Stimulated activated CD4-positive, alpha-beta T cell treated with anti-CD3 and anti-CD28 coated beads, Interleukin-4, amount 100 ng/mL, for 1 hour (primary cell): ENCODE results near the gene IL17RD.

ENCODE experiments used
- DNase-seq: peaks from one replicate; pipeline ENCODE4 v3.0.0-alpha.2; 2020

Gene IL17RD

DNA sequence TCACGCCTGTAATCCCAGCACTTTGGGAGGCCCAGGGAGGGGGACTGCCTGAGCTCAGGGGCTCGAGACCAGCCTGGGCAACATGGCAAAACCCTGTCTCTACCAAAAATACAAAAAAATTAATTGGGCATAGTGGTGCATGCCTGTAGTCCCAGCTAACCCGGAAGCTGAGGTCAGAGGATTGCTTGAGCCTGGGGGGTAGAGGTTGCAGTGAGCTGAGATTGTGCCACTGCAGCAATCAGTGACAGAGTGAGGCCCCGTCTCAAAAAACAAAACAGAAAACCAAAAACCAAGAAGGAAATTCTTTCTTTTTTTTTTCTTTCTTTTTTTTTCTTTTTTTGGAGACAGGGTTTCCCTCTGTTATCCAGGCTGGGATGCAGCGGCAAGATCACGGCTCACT lies 101.2 kb downstream of the IL17RD start:
- DNase-seq, result no peak

DNA sequence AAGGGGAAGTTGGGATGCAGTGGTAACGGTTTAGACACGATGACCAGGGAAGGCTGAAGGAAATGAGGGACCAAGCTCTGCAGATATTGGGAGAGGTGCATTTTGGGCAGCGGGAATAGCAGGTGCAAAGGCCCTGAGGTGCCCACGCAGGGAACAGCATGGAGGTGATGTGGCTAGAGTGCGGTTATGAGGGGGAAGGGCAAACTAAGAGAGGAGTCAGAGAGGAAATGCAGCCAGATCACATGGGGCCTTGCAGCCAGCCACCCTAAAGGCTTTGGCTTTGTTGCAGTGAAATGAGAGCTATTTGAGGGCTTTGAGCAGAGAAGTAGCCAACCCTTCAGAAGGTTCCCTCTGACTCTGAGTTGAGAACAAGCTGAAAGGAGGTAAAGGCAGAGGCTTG lies 102.1 kb downstream of the IL17RD start:
- DNase-seq, result no peak

DNA sequence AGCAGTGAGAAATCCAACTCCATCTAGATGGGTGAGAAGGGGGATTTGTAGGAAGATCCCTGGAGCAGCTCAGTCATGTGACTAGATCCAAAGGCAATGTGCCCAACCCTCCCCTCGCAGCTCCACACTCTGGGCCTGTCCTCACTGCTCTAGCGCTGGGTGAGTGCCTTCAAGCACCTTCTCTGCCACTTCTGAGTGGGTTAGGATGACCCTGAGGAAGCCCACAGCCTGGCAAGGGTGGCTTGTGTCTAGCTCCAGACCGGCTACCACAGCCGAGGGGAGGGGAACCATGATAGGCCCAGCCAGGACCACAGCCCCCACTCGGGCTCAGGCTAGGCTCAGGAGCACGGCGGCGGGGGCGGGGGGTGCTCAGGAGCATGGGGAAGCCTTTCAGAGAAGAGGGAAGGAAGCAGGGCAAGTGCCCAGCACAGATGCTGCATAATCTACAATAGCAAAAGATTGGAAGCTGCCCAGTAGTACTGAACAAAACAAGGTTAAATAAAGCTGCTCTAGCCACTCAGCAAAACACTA lies 103.0 kb downstream of the IL17RD start:
- DNase-seq, result no peak

DNA sequence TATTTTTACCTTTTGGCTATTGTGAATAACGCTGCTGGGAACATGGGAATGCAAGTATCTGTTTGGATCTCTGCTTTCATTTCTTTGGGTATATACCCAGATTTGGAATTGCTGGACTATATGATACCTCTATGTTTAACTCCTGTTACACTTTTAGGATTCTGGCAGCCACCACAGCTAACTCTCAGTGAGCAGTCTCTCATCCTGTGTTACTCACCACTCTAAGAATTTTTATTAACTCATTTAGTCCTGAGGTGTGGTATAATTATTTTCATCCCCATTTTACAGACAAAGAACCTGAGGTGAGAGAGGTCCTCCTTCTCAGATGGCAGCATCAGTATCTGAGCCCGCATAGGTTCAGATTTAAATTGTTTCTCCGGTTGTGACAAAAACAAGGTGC lies 103.6 kb downstream of the IL17RD start:
- no peak for DNase-seq

DNA sequence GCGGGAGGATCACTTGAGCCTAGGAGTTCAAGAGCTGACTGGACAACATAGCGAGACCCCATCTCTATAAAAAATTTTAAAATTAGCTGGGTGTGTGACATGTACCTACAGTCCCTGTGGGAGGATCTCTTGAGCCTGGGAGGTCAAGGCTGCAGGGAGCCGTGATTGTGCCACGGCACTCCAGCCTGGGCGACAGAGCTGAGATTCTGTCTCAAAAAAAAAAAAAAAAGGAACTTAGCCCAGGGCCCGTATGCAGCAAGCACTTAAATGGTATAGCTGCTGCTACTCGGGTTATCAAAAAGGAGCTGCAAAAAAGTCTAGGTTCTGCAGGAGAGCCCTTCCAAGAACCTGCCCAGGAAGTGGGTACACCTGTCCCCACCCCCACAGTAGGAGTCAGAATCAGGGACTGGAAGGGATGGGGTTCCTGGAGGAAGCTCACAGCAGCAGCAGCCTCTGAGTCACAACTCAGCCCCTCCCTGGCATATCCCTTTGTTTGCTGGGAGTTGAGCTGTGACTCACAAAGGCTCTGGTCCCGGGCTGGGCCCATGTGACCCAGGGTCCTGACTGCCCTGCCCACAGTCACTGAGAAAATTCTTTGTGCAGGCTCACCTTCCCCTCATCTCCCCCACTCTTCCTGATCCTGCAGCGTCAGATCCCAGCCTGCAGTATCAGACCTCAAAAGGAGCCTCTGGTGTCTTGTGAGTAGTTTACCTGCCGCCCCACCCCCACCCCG lies 104.9 kb downstream of the IL17RD start, which contains the start of gene SPATA12:
TSS of gene SPATA12 (plus strand) at position 576 of the 733 bp plus-strand sequence. CDS start 13,031 bp downstream, outside the sequence.
- no peak for DNase-seq

DNA sequence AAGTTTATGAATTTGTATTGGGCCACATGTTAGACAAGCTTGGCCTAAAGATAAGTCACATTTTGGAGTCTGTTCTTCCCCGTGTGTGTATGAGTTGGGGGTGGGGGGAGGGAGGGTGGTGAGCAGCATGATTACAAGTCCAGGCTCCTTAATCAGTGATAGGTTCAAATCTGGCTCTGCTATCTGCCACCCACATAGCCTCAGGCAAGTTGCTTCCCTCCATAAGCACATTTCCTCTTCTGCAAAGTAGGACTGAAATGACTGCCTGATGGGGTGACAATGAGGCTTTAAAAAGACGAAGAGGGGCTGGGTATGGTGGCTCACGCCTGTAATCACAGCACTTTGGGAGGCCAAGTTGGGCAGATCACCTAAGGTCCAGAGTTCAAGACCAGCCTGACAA lies 105.7 kb downstream of the IL17RD start:
- DNase-seq, result no peak

DNA sequence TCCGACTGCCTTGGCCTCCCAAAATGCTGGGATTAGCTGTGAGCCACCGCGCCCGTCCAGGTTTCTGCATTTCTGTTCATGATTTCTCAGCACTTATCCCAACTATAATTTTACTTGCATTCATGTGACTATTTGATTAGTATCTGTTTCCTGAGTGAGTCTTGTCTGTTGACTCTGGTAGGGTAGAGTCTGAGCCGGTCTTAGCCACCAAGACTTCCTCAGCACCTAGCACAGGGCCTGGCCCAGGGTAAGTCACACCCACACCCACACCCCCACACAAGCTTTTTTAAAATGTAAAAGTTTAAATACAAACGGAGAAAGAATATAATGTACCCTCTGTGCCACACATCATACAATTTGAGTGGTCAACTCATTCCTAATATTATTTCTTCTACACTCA lies 107.8 kb downstream of the IL17RD start:
- DNase-seq, result no peak

DNA sequence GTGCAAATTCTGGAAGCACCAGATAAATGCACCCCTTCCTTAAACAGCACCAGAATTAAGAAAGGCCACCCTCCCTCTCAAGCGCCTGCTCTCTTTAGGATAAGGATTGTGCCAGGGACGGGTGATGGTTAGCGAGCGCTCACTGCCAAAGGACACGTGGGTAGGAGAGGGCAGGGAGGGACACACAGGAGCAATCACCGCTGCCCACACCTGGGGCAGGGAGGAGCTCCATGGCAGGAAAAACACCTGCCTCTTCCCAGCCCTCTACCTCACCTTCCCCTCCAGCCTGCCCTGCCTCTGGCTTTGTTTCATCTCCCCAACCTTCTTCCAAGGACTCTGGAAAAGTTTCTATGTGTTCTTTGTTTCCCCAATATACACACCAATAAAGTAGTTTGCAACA lies 112.0 kb downstream of the IL17RD start:
- DNase-seq, result no peak

DNA sequence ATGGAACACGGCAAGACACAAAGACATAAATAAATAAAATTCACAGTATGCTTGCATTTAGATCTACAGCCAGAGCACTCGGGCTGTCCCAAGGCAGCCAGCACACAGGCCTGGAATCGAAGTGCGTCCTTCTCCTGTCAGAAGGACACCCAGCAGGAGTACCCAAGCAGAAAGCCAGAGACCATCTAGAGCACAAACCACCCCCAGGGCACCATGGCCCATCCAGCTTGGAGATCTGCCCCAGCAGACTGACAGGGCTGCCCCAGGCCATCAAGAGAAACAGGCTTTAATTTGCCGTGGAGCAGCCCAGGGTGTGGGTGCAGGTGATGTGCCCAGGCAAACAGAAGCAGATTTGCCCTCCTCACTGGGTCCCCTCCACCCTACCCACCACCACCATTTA lies 112.5 kb downstream of the IL17RD start:
- DNase-seq, result no peak

DNA sequence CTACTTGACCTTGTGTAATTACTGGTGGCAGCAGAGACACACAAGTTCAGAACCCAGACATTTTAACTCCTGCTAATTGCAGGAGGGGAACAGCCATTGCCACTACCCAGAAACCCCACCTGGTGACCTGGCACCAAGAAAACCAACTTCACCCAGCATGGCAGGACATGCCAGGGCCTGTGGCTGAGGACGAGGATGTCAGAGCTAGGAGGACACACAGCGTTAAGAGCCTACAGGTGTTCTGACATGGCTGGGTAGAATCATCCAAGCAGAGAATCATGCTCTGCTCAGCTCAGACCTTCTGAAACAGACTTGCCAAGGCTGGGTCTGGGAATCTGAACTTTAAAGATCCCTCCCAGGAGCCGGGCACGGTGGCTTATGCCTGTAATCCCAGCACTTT lies 116.4 kb downstream of the IL17RD start:
- no peak for DNase-seq

DNA sequence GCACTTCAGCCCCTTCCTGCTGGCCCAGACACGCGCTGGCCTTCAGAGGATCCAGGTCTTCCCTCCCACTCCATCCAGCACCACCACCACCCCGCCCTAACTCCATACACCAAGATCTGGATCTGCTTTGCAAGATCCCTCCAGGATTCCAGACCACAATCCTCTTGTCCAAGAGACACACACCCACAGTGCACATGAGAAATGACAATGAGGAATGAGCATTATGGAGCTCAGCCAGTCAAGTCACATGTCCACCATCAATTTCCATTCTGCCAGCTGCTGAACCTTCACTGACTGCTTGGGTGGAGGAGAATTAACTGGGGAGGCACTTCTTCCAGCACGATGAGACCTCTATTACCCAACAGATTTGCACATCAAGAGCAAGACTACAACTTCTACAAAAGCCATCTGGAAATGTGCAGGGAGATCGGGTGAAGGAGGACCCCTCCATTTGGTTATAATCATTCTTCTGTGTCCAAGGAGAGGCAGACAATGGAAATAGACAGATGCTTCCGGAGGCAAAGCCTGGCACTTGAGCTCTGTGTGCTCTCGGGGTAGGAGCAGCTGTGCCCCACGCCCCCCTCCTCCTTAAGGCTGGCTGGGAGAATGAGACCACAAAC lies 117.0 kb downstream of the IL17RD start:
- DNase-seq, result no peak

DNA sequence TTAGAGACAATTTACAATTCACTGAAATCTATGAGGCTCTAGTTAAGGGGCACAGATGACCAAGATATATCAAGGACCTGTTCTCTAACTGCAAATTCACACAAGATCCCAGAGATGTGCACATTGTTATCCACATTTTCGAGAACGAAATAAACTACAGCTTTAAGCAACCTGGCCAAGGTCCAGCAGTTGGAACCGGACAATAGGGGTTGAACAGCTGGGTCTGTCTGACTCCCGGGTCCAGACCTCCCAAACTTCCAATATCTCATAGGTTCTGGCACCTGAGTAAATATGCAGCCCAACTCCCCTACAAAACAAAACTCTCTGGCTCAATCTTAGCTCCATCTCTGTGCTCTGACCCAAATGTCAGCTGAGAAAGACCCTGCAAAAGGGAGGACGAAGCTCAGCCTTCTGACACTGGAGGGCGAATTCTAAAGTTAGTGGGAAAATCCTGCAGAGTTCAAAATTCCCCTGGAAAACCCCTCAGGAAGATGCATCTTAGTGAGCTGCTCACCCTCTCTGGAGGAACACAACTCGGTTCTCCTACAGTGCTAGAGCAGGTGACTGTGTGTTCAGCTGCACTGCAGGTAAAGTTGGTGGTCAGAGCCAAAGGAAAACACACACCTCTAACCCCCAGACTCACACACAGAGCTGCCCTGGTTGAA lies 118.9 kb downstream of the IL17RD start:
- no peak for DNase-seq

DNA sequence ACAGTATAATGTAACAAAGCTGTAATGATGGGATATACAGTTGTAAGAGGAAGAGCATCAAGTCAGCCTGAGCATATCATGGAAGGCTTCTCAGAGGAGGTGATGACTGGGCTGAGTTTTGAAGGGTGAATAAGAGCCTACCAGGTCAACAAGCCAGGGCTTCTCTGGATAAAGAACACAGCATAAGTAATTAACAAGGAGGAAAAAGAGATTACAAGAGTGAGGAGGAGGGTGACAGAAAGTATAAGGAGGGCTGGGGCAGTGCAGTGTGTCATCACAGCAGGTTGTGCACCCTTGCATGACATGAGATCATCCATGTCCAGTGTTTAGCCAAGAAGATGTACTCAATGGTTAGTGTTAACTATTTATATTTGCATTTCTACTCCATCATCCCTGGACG lies 121.6 kb downstream of the IL17RD start:
- DNase-seq, result no peak

DNA sequence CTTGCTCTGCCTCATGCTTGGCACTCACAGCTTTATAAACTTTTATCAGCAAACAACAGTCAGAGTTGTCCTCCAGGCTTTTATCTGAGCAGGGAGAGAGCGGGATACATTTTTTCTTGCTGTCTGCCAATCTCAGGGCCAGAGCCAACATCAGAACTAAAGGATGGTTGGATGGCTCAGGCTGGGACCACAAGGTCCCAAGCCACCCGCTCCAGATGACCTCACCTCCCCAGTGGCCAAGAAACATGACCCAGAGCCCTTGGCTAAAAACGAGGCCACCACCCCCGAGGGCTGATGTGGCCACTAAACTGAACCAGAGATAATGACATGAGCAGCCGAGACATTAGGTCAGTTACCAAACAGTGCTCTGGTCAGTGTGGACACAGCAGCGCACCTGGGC lies 123.5 kb downstream of the IL17RD start:
- no peak for DNase-seq
